MCF 10A (cell line): ENCODE results near the gene CCNK. TPM values are rescaled to one million over a fixed set of nuclear protein-coding genes. Genes with fewer than 3 reads are reported as not detected.

Experiments used
- BruUV-seq: library from RNA; stranded (reverse); fragments of 400-500 nt; replicated peaks from 2 replicates; lab custom pipeline; 2021; lab: Mats Ljungman, UMichigan
- CTCF ChIA-PET: fragments of 300-600 bp; sonication (Branson Sonifier 250); formaldehyde crosslinking; extraction: SDS; loops from one replicate; lab custom pipeline; 2021; ENCODE audit warnings: antibody characterized with exemption, inconsistent platforms; lab: Yijun Ruan, JAX
- POLR2A ChIA-PET: fragments of 300-600, 350-650 bp; sonication (Branson Sonifier 250); formaldehyde crosslinking; extraction: SDS; loops from one replicate; lab custom pipeline; 2020; ENCODE audit warnings: antibody characterized with exemption, inconsistent platforms; lab: Yijun Ruan, JAX
- DNase-seq: peaks from one replicate; pipeline ENCODE4 v3.0.0-alpha.2; 2018; ENCODE audit not compliant: unreplicated experiment
- H3K27ac Mint-ChIP-seq: one replicate; pipeline ENCODE4 v1.8.0; 2022; ENCODE audit warnings: mild to moderate bottlenecking, low read depth, mixed read lengths; ENCODE audit not compliant: unreplicated experiment
- H3K27me3 Mint-ChIP-seq: one replicate; pipeline ENCODE4 v1.8.0; 2022; ENCODE audit warnings: mixed read lengths; ENCODE audit not compliant: insufficient read depth, unreplicated experiment
- H3K36me3 Mint-ChIP-seq: one replicate; pipeline ENCODE4 v1.8.0; 2022; ENCODE audit warnings: mild to moderate bottlenecking, moderate library complexity, mixed read lengths; ENCODE audit not compliant: insufficient read depth, unreplicated experiment
- H3K4me1 Mint-ChIP-seq: one replicate; pipeline ENCODE4 v1.8.0; 2022; ENCODE audit warnings: mixed read lengths; ENCODE audit not compliant: insufficient read depth, unreplicated experiment
- H3K4me3 Mint-ChIP-seq: one replicate; pipeline ENCODE4 v1.8.0; 2022; ENCODE audit warnings: mild to moderate bottlenecking, moderate library complexity, mixed read lengths; ENCODE audit not compliant: unreplicated experiment
- H3K9me3 Mint-ChIP-seq: one replicate; pipeline ENCODE4 v1.8.0; 2022; ENCODE audit warnings: mixed read lengths; ENCODE audit not compliant: unreplicated experiment
- CTCF ChIP-seq: fragments of 200-600 bp; IDR thresholded peaks from one replicate; pipeline ENCODE4 v1.8.0; 2022; ENCODE audit warnings: antibody characterized with exemption, mild to moderate bottlenecking; ENCODE audit not compliant: unreplicated experiment
- intact Hi-C: fragments of 100-400 bp; cut with micrococcal nuclease; formaldehyde crosslinking; loops from 2 replicates; pipeline ENCODE4 v1.14.1; 2022
- total RNA-seq: library from RNA; stranded (reverse); gene quantifications from 2 replicates; pipeline ENCODE4 v1.2.3, GENCODE V29; 2022

Gene CCNK
- total RNA-seq, 1 experiment from 2014 or later: 70.4 TPM

GRCh38 chr14:99497894-99498293, 16.7 kb downstream of the CCNK start:
- Mint-ChIP-seq H3K9me3 (no peaks in the 10 kb centered on the region), H3K27ac (no peak overlapping the region), H3K4me3 (no peak overlapping the region), H3K27me3 (no peaks in the 10 kb centered on the region), H3K4me1 (no peaks in the 10 kb centered on the region), H3K36me3 (peaks cover 98% of the 10 kb centered on the region)
- ChIA-PET CTCF (interaction anchor here (0.5 to 0.8 kb wide), 3 partner anchors 57 to 398 kb away, joined by 4 to 5 read pairs (median 4); no protein-coding TSS in a partner anchor), POLR2A (interaction anchor here (1.8 kb wide), 1 partner anchor 17 kb away, joined by 5 read pairs; the partner anchor contains the start of genes CCNK and SETD3)
- intact Hi-C loops: no loop called here
- no peak for DNase-seq
- no peak for TF ChIP-seq CTCF
- no TSS peak for BruUV-seq

- CTCF ChIA-PET: interaction anchor here (1.5 kb wide), 1 partner anchor 125 kb away, joined by 5 read pairs; no protein-coding TSS in a partner anchor
- intact Hi-C loops: no loop called here
- BruUV-seq: no TSS peak
- H3K9me3 Mint-ChIP-seq: no peaks in the 10 kb centered on the region
- POLR2A ChIA-PET: interaction anchor here (0.9 to 2.1 kb wide), 2 partner anchors 8 to 10 kb away, joined by 4 read pairs; no protein-coding TSS in a partner anchor
- no peaks in the 10 kb centered on the region for H3K27me3 Mint-ChIP-seq
- H3K27ac Mint-ChIP-seq: no peak overlapping the region
- no peak overlapping the region for H3K4me3 Mint-ChIP-seq
- H3K36me3 Mint-ChIP-seq: peaks cover 99% of the 10 kb centered on the region
- no peaks in the 10 kb centered on the region for H3K4me1 Mint-ChIP-seq
- TF ChIP-seq CTCF: no peak
- DNase-seq: no peak
These were observed 21.8 kb downstream of the CCNK start for GRCh38 chr14:99502989-99503421.

GRCh38 chr14:99503848-99504453, 22.7 kb downstream of the CCNK start:
- no TSS peak for BruUV-seq
- POLR2A ChIA-PET: interaction anchor here (0.6 to 2.1 kb wide), 6 partner anchors 9 to 84 kb away, joined by 3 to 5 read pairs (median 4); no protein-coding TSS in a partner anchor
- H3K9me3 Mint-ChIP-seq: no peaks in the 10 kb centered on the region
- no peaks in the 10 kb centered on the region for H3K4me1 Mint-ChIP-seq
- TF ChIP-seq CTCF: no peak
- no peak overlapping the region for H3K27ac Mint-ChIP-seq
- no peaks in the 10 kb centered on the region for H3K27me3 Mint-ChIP-seq
- CTCF ChIA-PET: interaction anchor here (0.7 to 1.5 kb wide), 2 partner anchors 18 to 124 kb away, joined by 5 read pairs; no protein-coding TSS in a partner anchor
- DNase-seq: no peak
- peaks cover 92% of the 10 kb centered on the region for H3K36me3 Mint-ChIP-seq
- H3K4me3 Mint-ChIP-seq: no peak overlapping the region
- intact Hi-C loops: no loop called here

DNA sequence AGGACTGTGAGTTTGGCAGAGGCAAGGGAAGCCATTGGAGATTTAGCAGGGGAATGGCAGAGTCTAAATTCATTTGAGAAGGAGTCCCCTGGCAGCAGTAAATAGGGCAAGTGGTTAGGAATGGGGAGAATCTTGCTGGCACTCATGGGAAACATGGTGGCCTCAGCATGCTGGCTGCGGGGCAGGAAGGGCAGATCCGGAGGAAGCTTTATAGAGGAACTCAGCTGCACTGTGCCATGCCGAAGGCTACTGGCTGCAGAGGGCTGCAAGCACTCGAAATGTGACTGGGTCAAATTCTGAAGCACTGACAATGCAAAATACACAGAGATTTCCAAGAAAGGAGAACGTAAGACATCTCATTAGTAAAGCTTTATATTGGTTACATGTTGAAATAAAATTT, 23.9 kb downstream of the CCNK start:
- CTCF ChIA-PET: interaction anchor here (0.6 kb wide), 1 partner anchor 394 kb away, joined by 4 read pairs; no protein-coding TSS in a partner anchor
- H3K36me3 Mint-ChIP-seq: peaks cover 86% of the 10 kb centered on the region
- H3K27me3 Mint-ChIP-seq: no peaks in the 10 kb centered on the region
- no TSS peak for BruUV-seq
- H3K4me3 Mint-ChIP-seq: no peak overlapping the region
- peak overlapping the region; percentile 55 for H3K27ac Mint-ChIP-seq
- H3K9me3 Mint-ChIP-seq: no peaks in the 10 kb centered on the region
- no peak for DNase-seq
- intact Hi-C loops: no loop called here
- no peaks in the 10 kb centered on the region for H3K4me1 Mint-ChIP-seq
- no peak for TF ChIP-seq CTCF
- POLR2A ChIA-PET: interaction anchor here (1.0 to 1.2 kb wide), 2 partner anchors 22 to 24 kb away, joined by 3 to 5 read pairs; partner anchors contain the start of genes CCNK and SETD3
